ENCODE data around the gene MBNL1. TPM values are rescaled to one million over a fixed set of nuclear protein-coding genes. Genes with fewer than 3 reads are reported as not detected.

The MBNL1 gene
- total RNA-seq, 1 donor from 2014 or later, result 69.4 TPM

DNA sequence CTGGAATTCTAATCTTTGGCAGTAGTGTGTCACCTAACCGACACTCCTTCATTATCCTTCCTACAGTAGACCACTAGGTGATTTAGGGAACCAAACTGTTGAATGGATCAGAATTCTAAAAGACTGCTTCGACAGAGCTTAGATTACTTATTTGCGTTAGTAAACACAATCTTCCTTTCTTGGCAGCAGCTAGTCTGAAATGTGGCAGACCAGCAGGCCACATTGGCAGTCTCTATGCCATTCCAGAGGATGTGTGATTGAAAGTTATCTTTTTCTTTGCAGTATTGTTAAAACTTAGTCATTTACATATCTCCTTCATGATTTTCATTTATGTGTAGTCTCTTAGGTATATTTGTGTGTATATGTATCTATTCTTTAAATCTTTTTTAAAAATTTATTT lies 23.6 kb downstream of the MBNL1 start:
- peaks cover 4% of the 10 kb centered on the region for H3K36me3 Mint-ChIP-seq
- TF ChIP-seq, protein P1, sequence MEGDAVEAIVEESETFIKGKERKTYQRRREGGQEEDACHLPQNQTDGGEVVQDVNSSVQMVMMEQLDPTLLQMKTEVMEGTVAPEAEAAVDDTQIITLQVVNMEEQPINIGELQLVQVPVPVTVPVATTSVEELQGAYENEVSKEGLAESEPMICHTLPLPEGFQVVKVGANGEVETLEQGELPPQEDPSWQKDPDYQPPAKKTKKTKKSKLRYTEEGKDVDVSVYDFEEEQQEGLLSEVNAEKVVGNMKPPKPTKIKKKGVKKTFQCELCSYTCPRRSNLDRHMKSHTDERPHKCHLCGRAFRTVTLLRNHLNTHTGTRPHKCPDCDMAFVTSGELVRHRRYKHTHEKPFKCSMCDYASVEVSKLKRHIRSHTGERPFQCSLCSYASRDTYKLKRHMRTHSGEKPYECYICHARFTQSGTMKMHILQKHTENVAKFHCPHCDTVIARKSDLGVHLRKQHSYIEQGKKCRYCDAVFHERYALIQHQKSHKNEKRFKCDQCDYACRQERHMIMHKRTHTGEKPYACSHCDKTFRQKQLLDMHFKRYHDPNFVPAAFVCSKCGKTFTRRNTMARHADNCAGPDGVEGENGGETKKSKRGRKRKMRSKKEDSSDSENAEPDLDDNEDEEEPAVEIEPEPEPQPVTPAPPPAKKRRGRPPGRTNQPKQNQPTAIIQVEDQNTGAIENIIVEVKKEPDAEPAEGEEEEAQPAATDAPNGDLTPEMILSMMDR (conservative IDR thresholded peaks at IDR 0.05), result no peak
- peaks cover 32% of the 10 kb centered on the region for H3K4me1 Mint-ChIP-seq (ENCODE audit: unreplicated experiment)
- H3K27me3 Mint-ChIP-seq, result no peaks in the 10 kb centered on the region
- no peak for DNase-seq (ENCODE audit: extremely low spot score, unreplicated experiment)
- H3K27ac Mint-ChIP-seq, result no peak overlapping the region
- H3K9me3 Mint-ChIP-seq, result no peaks in the 10 kb centered on the region
- no peak overlapping the region for H3K4me3 Mint-ChIP-seq

DNA sequence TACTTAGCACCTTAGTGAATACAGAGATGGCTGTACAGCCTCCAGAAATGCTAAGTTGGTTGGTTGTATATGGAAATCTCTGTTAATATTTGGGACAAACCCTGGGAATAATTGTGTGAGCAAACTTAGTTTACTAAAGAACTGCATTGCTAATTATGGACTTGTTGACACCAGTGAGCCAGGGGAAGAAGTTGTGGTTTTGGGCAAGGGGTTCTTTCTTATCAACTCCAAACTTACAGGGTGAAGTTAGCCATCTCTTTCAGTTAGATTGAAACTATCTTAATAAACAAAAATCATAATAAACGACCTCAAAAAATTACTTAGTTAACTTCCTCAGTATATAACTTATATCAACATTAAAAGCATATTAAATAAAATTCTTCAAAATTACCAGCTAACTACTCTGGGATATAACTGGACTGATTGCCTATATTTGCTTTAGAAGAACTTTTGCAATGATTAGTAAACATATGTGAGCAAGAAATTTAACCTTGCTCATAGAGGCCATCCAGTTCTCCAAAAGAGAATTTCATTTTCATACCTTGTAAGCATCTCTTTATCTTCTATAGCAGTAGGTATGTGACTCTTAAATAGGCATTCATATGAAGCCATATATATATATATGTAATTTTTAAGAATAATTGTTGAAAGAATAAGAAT lies 24.7 kb downstream of the MBNL1 start:
- DNase-seq (ENCODE audit: extremely low spot score, unreplicated experiment), result no peak
- Mint-ChIP-seq H3K9me3 (no peaks in the 10 kb centered on the region), H3K27ac (no peak overlapping the region), H3K4me3 (no peak overlapping the region), H3K27me3 (no peaks in the 10 kb centered on the region), H3K4me1 (ENCODE audit: unreplicated experiment) (peaks cover 30% of the 10 kb centered on the region), H3K36me3 (peaks cover 4% of the 10 kb centered on the region)
- TF ChIP-seq, protein P1 (conservative IDR thresholded peaks at IDR 0.05), result no peak

DNA sequence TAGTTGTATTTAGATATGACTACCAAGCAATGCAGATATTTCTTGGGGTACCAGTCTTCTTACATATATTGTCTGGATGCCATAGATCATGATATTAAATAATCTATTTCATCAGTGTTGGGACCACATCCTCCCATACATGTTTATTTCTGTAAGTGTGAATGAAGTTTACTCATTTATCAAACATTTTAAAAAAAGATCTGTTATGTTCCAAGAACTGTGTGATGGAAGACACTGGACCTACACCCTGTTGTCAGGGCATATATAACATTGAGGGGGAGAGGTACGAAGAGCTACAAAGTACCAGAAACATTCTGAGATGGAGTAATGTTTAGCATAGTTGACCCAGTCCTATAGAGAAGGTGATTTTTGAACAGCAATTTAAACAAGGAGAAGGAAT lies 26.6 kb downstream of the MBNL1 start:
- TF ChIP-seq, protein P1 (conservative IDR thresholded peaks at IDR 0.05), result no peak
- Mint-ChIP-seq H3K27me3 (no peaks in the 10 kb centered on the region), H3K4me1 (ENCODE audit: unreplicated experiment) (peaks cover 44% of the 10 kb centered on the region), H3K4me3 (no peak overlapping the region), H3K27ac (no peak overlapping the region), H3K9me3 (no peaks in the 10 kb centered on the region), H3K36me3 (peaks cover 13% of the 10 kb centered on the region)
- DNase-seq (ENCODE audit: extremely low spot score, unreplicated experiment), result no peak

DNA sequence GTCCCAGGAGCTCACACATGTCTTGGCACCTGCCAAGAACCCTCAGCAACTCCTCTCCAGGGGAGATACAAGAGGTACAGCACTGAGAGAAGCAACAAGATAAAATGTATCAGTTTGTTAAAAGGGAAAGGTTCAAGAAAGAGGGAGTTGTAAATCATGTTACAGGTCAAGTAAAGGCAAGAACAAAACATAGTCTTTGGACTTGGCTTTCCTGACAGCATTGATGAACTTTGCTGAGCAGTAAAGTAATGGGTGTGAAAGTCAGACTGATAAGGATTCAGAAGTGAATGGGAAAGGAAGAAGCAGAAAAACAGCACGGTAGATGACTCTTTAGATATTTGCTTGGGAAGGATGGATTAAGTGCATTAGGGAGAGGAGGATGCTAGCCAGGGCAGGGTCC lies 27.1 kb downstream of the MBNL1 start:
- Mint-ChIP-seq H3K36me3 (peaks cover 15% of the 10 kb centered on the region), H3K4me3 (peak overlapping the region; percentile 14), H3K27me3 (no peaks in the 10 kb centered on the region), H3K27ac (peak overlapping the region; percentile 12), H3K4me1 (ENCODE audit: unreplicated experiment) (peaks cover 40% of the 10 kb centered on the region), H3K9me3 (no peaks in the 10 kb centered on the region)
- TF ChIP-seq, protein P1 (conservative IDR thresholded peaks at IDR 0.05), result no peak
- DNase-seq (ENCODE audit: extremely low spot score, unreplicated experiment), result no peak

DNA sequence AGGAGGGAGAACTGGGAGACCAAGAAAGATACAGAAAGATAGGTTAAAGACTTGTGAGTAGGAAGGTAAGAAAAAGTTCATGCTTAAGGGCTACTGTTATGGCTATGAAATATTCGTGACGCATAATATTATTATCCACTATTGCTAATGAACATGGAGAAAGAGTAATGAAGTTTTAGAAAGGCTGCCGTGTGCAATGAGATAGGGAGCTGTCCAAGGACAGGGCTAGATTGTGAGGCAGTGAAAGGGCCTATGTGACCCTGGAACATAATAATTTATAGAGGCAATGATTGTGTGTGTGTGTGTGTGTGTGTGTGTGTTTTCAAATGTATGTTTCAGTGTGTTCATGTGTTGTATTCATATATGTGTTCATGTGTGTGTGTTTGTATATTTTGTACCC lies 27.7 kb downstream of the MBNL1 start:
- TF ChIP-seq, protein P1 (conservative IDR thresholded peaks at IDR 0.05), result no peak
- Mint-ChIP-seq H3K27ac (peak overlapping the region; percentile 12), H3K27me3 (no peaks in the 10 kb centered on the region), H3K36me3 (peaks cover 15% of the 10 kb centered on the region), H3K9me3 (no peaks in the 10 kb centered on the region), H3K4me3 (peak overlapping the region; percentile 14), H3K4me1 (ENCODE audit: unreplicated experiment) (peaks cover 40% of the 10 kb centered on the region)
- DNase-seq (ENCODE audit: extremely low spot score, unreplicated experiment), result no peak

All from type B pancreatic cell (in vitro differentiated cells).